Stomach (tissue), 9 donors: ENCODE measurements around the gene PPP1R1C. TPM values are rescaled to one million over a fixed set of nuclear protein-coding genes. Genes with fewer than 3 reads are reported as not detected.

Experiments
- DNase-seq, 2 donors: peaks; one replicate each; pipeline versions ENCODE4 v3.0.0 to v3.0.0-alpha.2; 2013 to 2019
- H3K27ac ChIP-seq, 5 donors: fragments of 200-600 bp in 4 of 5; sonication (generic) in 4 of 5; one replicate each; pipeline ENCODE4 v1.5.1; 2013 to 2019; ENCODE audit warnings: mild to moderate bottlenecking in 1 of 5, moderate library complexity in 1 of 5
- H3K27me3 ChIP-seq, 3 donors: fragments of 200-600 bp; sonication (generic); one replicate each; pipeline ENCODE4 v1.5.1; 2017 to 2019; ENCODE audit warnings: mixed run types in 1 of 3
- H3K36me3 ChIP-seq, 4 donors: fragments of 200-600 bp; sonication (generic); 1 replicate in 3 of 4; 2 replicates in 1 of 4; pipeline ENCODE4 v1.5.1; 2016 to 2019
- H3K4me1 ChIP-seq, 4 donors: fragments of 200-600 bp; sonication (generic); one replicate each; pipeline ENCODE4 v1.5.1; 2016 to 2019
- H3K4me3 ChIP-seq, 4 donors: fragments of 200-600 bp; sonication (generic) in 3 of 4; one replicate each; pipeline ENCODE4 v1.5.1; 2016 to 2019; ENCODE audit warnings: mild to moderate bottlenecking in 1 of 4
- H3K9me3 ChIP-seq, 4 donors: fragments of 200-600 bp; sonication (generic); one replicate each; pipeline ENCODE4 v1.5.1; 2016 to 2019
- EP300 ChIP-seq: sonication (generic); formaldehyde crosslinking; IDR thresholded peaks from one replicate; pipeline ENCODE4 v1.6.1; 2017; ENCODE audit warnings: antibody characterized with exemption
- POLR2A ChIP-seq, 4 donors: fragments of 450-650 bp; IDR thresholded peaks; one replicate each; pipeline ENCODE4 v1.6.1; 2016; ENCODE audit warnings: antibody characterized with exemption in 4 of 4, control low read depth in 2 of 4, mild to moderate bottlenecking in 1 of 4, moderate library complexity in 1 of 4
- POLR2AphosphoS5 ChIP-seq, 3 donors: sonication (generic); formaldehyde crosslinking; IDR thresholded peaks; one replicate each; pipeline ENCODE4 v1.6.1; 2016; ENCODE audit warnings: antibody characterized with exemption in 3 of 3
- whole genome bisulfite sequencing, 5 donors: extraction: QIAGEN DNeasy Blood & Tissue Kit in 3 of 5; methylation state at CpG; one replicate each; pipeline versions ENCODE4 v1.1.5 to v1.1.7; 2013 to 2018; 5-methylcytosine and 5-hydroxymethylcytosine counted together
- intact Hi-C: fragments of 100-400 bp; cut with DNase I; formaldehyde crosslinking; loops from one replicate; pipeline ENCODE4 v1.15.1; 2023; ENCODE audit warnings: low total_unique reads
- polyA plus RNA-seq, 3 donors: library from polyadenylated mRNA; stranded (reverse); fragments of 200-250 nt; gene quantifications; one replicate each; pipeline ENCODE4 v1.2.3, GENCODE V29; 2013
- total RNA-seq, 5 donors: library from RNA; depleted of rRNA; stranded (reverse); fragments of >200 nt; gene quantifications; one replicate each; pipeline versions ENCODE4 v1.1.0 to v1.2.3, GENCODE V29; 2014 to 2016
- TF ChIP-seq, protein P1 (sequence below), 7 experiments: fragments of 450-650 bp in 4 of 7; fragments of 200-600 bp in 3 of 7; sonication (generic) in 3 of 7; IDR thresholded peaks; one replicate each; pipeline ENCODE4 v1.5.1; 2016 to 2019; ENCODE audit warnings: antibody characterized with exemption in 7 of 7, control low read depth in 2 of 7, mild to moderate bottlenecking in 1 of 7
- donor health status: healthy with polysubstance abuse.
- donor health status: Bipolar disorder and iron deficiency.
- donor health status: healthy.

Gene PPP1R1C
- total and polyA plus RNA-seq, 8 donors, result 1.6 to 10.4 (median 3.9) TPM; not detected in 4

- TF ChIP-seq EP300, result no peak
- TF ChIP-seq POLR2A (IDR thresholded peaks at IDR 0.05), result no peak
- TF ChIP-seq POLR2AphosphoS5 (IDR thresholded peaks at IDR 0.05), result no peak
- TF ChIP-seq, protein P1, sequence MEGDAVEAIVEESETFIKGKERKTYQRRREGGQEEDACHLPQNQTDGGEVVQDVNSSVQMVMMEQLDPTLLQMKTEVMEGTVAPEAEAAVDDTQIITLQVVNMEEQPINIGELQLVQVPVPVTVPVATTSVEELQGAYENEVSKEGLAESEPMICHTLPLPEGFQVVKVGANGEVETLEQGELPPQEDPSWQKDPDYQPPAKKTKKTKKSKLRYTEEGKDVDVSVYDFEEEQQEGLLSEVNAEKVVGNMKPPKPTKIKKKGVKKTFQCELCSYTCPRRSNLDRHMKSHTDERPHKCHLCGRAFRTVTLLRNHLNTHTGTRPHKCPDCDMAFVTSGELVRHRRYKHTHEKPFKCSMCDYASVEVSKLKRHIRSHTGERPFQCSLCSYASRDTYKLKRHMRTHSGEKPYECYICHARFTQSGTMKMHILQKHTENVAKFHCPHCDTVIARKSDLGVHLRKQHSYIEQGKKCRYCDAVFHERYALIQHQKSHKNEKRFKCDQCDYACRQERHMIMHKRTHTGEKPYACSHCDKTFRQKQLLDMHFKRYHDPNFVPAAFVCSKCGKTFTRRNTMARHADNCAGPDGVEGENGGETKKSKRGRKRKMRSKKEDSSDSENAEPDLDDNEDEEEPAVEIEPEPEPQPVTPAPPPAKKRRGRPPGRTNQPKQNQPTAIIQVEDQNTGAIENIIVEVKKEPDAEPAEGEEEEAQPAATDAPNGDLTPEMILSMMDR (IDR thresholded peaks at IDR 0.05), result no peak
- Histone ChIP-seq H3K27ac (no peak overlapping the region), H3K36me3 (no peaks in the 10 kb centered on the region), H3K4me1 (peaks cover 0 to 7% (median 2%) of the 10 kb centered on the region in 4 donors), H3K4me3 (no peak overlapping the region), H3K9me3 (no peaks in the 10 kb centered on the region), H3K27me3 (no peaks in the 10 kb centered on the region)
- intact Hi-C loops, result no loop called here
- 95 to 98% (median 96%) methylated on average over 8 of the region's 8 CpGs for WGBS, 5 donors
- DNase-seq, result no peak
Observed at GRCh38 chr2:181944914-181945291, 40.8 kb upstream of the PPP1R1C start.

DNA sequence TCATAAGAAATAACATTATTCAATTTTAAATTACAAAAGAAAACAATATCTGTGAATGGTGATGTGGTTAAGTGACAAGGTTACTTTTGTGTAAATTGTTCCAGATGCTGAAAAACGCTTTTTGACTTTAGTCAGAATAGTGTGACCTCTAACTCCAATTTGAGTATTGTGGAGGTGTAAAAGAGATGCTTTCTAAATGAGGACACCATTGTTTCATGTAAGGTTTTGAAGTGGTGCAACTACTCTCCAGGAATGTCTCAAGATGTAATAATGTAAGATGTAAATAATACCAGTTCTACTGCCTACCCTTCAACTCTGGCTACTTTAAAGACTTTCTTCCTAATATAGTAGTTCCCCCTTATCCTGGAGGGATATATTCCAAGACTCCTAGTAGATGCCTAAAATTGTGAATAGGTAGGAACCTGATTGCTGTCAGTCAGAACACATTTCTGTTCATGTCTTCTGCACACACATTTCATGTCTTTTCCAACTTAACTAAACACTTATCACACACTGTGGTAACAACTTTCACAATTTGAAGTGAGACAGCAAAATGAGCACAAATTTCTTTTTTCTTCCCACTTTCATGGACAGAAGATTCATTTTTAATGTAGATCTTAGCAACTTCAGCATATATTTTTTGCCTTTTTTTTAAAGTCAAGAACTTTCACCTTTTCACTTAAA, 39.1 kb upstream of the PPP1R1C start:
- Histone ChIP-seq H3K9me3 (no peaks in the 10 kb centered on the region), H3K27ac (no peak overlapping the region), H3K27me3 (no peaks in the 10 kb centered on the region), H3K4me3 (no peak overlapping the region), H3K36me3 (no peaks in the 10 kb centered on the region), H3K4me1 (peaks cover 0 to 7% (median 2%) of the 10 kb centered on the region in 4 donors)
- DNase-seq, result no peak
- TF ChIP-seq POLR2AphosphoS5 (IDR thresholded peaks at IDR 0.05) (no peak), EP300 (no peak), POLR2A (IDR thresholded peaks at IDR 0.05) (no peak)
- TF ChIP-seq, protein P1 (IDR thresholded peaks at IDR 0.05), result no peak
- intact Hi-C loops, result no loop called here
- WGBS, 5 donors, result 66 to 79% (median 73%) methylated on average over 1 of the region's 1 CpG

GRCh38 chr2:181947273-181947672, 38.4 kb upstream of the PPP1R1C start:
- DNase-seq, result no peak
- TF ChIP-seq, protein P1 (IDR thresholded peaks at IDR 0.05), result no peak
- Histone ChIP-seq H3K27ac (no peak overlapping the region), H3K27me3 (no peaks in the 10 kb centered on the region), H3K9me3 (no peaks in the 10 kb centered on the region), H3K4me1 (peaks cover 0 to 7% (median 2%) of the 10 kb centered on the region in 4 donors), H3K4me3 (no peak overlapping the region), H3K36me3 (no peaks in the 10 kb centered on the region)
- intact Hi-C loops, result no loop called here

DNA sequence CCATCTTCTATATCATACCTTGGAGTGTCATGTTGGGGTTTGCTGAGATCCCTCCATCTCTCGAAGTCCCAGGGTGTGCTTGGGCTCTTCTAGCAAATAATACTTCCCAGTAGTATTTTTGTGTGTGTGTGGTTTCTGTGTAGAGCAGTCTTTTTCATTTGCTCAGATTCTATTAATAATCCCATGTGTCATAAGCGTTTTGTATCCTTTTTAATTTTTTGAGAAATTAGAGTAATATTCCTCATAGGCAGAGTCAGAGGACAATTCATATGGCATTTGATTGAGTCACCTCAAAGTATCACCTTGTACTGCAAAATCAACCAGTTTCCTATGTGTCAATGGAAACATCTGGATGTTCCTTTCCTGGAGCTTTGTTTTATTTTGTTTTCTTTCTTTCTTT, 37.4 kb upstream of the PPP1R1C start:
- intact Hi-C loops, result no loop called here
- Histone ChIP-seq H3K4me3 (no peak overlapping the region), H3K27me3 (no peaks in the 10 kb centered on the region), H3K27ac (no peak overlapping the region), H3K4me1 (peaks cover 0 to 7% (median 2%) of the 10 kb centered on the region in 4 donors), H3K36me3 (no peaks in the 10 kb centered on the region), H3K9me3 (no peaks in the 10 kb centered on the region)
- no peak for DNase-seq
- TF ChIP-seq EP300 (no peak), POLR2AphosphoS5 (IDR thresholded peaks at IDR 0.05) (no peak), POLR2A (IDR thresholded peaks at IDR 0.05) (no peak)
- TF ChIP-seq, protein P1 (IDR thresholded peaks at IDR 0.05), result no peak
- WGBS, 5 donors, result 90 to 94% (median 92%) methylated on average over 2 of the region's 2 CpGs
